NCI-H1930 (cell line): Measurements from ENCODE around the gene RPRML.

ENCODE experiments used
- DNase-seq, 2 experiments: peaks; one replicate each; lab custom pipeline; 2025; lab: John Stamatoyannopoulos, UW

Gene RPRML

DNA sequence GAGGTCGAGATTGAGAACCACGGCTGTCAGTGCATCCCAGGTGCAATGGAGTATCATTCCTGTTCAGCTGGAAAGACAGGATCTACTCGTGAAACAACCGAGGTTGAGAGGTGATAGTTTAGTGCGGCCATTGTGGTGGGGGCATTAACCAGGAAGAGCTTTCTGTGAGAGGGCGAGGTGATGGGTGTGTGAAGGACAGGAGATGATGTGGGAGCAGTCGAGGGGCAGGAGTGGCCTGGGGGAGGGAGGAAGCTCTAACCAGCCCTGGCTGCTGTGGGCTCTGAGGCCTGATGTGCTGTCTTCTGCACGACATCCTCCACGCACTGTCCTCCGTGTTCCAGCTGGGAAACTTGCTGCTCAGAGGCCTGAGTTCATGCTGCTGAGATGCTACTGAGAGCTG lies 34.1 kb downstream of the RPRML start:
- DNase-seq = no peak

DNA sequence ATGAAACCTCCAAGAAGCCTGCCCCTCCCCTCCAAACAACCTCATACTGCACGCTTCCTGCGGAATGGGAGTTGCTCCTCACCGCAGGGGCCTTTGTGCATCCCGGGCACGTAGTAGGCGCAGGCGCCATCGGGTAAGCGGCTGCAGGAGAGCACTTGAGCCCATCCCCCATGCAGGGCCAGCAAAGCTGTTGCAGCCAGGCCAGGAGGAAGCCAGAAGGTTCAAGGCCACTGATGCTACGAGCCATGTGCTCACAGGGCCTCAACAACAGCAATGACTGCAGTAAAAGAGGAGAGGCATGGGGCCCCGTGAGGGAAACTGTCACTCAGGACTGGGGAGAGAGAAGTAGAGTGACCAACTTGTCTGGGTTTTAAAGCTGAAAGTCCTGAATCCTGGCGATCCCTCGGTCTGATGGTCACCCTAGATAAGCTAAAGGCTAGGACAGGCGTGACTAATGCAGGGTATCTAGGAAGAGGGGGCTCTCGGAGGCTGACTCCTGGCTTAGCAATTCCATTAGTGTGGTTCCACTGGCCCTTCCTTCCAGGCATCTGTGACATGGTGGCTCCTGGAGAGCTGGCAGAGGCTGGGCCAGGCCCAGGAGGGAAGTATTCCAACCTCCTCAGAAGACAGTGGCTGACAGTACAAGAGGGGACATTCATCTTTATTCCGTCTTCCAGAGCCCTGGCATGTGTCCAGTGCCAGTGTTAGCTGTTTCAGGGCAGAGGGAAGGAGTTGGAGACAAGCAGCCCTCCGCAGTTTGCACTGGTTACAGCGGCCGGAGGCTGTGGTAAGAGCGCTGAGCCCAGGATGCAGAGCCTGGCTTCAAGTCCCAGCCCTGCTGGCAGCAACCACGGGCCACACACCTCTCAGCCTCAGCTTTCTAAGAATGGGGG lies 35.3 kb downstream of the RPRML start:
- DNase-seq = no peak

- DNase-seq = no peak
Measured at GRCh38 chr17:46943218-46943500, 35.9 kb downstream of the RPRML start.

DNA sequence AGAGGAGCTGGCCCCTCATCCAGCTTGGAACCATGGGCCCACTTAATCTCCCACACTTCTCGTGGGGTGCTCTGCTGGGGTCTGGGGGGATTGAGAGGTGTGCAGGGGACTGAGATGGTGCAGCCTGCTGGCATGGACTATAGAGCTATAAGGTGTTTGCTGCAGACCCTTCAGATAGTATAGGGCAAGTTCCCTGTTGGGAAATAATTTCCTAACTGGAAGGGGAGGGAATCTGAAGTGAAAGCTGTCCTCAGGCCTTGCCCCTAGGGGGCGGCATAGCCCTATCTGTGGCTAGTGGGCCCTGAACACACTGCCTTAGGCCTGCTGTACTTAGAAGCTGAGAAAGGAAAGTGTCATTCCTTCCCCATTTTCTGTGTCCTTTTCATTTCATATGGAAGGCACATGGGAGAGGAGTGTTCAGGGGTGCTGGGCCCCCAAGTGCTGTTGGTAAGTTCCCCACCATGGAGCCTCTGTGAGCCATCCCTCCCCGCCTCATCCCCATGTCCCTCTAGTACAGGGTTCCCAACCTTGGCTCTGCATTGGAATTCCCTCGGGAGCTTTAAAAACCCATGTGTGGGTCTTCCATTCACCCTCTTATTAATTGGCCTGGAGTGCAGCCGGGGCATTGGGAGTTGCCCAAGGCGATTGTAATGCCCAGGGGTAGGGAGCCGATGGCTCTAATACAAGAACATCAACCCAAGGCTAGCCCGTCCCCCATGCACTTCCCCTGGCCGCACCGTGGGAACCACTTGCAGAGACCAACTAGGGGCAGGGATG lies 36.4 kb downstream of the RPRML start:
- DNase-seq = peak; percentile 31 to 52

DNA sequence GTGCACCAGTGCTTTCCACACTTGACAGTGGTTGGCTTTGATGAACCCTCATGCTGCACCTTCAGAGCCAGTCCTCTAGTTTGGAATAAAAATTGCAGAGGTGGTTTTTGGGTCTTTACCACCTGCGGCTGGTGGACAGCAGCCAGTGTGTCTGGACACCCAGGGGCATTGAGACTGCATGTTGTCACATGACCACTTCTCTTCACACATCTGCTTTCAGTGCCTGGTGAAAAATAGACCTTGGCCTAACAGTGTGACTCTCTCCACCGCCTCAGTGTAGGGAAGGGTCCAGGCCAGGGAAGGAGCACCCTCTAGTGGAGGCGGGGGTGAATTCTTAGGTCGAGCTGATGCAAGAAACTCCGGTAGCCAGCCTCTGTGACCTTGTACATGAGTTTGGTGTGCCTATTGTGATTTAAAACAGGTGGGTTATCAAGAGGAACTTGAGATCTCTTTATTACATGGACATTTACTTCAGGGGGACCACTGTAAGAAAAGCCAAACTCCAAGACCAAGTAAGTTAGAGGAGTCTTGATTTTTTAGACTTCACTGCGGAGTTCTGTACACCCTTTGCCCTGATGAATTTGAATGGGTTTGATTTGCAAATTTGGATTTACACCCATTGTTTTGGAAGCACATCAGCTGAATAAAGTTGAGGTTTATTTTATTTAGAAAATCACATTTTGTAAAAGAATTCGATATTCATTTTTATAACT lies 38.2 kb downstream of the RPRML start:
- peak; percentile 32 to 56 for DNase-seq

- no peak for DNase-seq
Measured at GRCh38 chr17:46935658-46936266, 43.3 kb downstream of the RPRML start.

DNA sequence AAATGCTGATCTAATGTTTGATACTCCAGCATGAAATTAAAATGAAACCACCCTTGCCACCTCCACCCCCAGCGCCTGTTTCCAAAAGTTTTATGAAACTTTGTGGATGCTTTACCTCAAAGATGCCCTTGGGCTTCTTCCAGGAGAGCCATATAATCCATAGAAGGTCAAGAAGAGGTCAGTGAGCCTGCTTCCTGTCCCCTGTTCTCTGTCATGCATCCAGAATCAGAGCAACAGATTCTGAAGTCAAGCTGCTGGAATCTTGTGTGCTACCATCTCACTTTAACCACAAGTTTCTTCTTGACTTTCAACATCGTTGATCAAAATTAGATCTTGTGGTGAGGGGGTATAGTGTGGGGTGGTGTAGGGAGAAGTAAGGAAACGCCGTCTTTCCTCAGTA lies 47.5 kb downstream of the RPRML start:
- no peak for DNase-seq

GRCh38 chr17:46930051-46930450 lies 49.0 kb downstream of the RPRML start:
- DNase-seq = no peak

- DNase-seq = no peak
Measured at GRCh38 chr17:46929413-46929812, 49.6 kb downstream of the RPRML start.

GRCh38 chr17:46928467-46929261 lies 50.4 kb downstream of the RPRML start:
- DNase-seq = no peak
